HK-2 (cell line): Measurements from ENCODE around the gene SOS1.
"Not testable (repeated sequence)": the region's sequence is repeated elsewhere in the genome, so short reads cannot be mapped to it uniquely, and the experiment has no call there.

Experiments used
- DNase-seq: peaks from one replicate; pipeline ENCODE4 v3.0.0-alpha.2; 2018; ENCODE audit not compliant: unreplicated experiment

The SOS1 gene

DNA sequence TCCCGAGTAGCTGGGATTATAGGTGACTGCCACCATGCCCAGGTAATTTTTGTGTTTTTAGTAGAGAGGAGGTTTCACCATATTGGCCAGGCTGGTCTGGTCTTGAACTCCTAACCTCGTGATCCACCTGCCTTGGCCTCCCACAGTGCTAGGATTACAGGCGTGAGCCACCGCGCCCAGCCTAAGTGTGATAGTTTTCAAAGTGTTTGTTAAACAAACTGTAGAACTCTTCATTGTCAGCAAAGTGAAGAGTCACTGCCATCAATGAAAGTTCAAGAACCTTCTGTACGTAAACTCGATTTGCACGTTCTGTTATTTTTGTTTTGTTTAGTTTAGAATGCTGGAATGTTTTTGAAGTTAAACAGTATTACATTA lies 18.0 kb upstream of the SOS1 start:
- DNase-seq: no peak

DNA sequence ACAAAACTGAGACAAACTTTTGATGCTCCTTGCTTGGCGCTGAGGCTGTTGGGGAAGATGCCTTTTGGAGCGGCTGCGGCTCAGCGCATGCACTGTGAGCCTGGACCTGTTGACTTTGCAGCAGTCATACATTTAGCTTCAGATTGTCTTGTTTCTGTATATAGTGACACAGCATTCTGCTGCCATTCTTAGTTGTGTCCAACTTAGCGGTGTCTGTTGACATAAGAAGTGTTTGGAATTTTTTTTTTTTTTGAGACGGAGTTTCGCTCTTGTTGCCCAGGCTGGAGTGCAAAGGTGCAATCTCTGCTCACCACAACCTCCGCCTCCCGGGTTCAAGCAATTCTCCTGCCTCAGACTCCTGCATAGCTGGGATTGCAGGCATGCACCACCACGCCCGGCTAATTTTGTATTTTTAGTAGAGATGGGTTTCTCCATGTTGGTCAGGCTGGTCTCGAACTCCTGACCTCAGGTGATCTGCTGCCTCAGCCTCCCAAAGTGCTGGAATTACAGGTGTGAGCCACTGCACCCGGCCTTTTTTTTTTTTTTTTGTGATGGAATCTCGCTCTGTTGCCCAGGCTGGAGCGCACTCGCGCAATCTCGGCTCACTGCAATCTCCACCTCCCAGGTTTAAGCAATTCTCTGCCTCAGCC lies 17.5 kb upstream of the SOS1 start:
- DNase-seq: not testable (repeated sequence)

DNA sequence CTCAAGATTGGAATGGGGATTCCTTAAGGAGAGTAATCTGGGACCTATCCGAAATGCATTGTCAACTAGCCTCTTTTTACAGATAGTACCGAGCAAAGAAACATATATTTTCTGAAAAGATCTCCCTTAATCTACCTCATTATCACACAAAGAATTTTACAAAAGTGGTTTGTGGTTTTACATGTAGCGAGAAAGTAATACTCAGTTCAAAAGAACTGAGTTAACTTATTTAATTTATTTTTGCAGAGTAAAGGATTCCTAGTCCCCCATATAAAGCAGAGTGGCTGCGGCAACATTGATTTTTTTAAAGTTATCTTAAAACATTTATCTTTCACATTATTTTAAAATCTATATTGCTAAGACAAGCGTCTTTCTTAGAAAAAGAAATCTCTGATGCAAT lies 15.9 kb upstream of the SOS1 start:
- no peak for DNase-seq

DNA sequence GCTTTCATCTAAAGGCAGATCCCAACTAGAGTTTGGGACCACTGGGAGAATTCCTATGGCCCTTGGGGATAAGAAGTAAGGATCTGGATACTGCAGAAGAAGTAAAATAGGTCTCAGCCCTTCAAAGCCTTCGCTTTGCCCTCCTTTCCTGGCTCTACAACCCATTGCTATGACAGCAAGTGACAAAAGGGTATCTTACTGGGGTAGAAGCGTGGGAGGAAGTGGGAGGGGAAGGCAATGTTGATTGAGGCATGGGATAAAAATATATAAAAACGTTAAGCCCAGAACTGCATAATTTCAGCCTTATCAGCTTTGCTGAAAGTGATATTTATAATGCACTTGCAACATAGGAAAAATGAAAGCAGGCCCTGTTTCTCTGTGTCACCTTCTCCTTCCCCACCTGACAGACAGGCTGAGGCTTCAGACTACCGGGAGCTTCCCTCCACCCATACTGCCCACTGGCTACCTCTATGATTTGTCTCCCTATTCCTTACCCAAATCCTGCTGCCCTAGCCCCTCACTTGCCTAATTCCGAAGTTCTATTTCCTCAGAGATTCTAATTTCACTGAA lies 14.9 kb upstream of the SOS1 start:
- DNase-seq: no peak

DNA sequence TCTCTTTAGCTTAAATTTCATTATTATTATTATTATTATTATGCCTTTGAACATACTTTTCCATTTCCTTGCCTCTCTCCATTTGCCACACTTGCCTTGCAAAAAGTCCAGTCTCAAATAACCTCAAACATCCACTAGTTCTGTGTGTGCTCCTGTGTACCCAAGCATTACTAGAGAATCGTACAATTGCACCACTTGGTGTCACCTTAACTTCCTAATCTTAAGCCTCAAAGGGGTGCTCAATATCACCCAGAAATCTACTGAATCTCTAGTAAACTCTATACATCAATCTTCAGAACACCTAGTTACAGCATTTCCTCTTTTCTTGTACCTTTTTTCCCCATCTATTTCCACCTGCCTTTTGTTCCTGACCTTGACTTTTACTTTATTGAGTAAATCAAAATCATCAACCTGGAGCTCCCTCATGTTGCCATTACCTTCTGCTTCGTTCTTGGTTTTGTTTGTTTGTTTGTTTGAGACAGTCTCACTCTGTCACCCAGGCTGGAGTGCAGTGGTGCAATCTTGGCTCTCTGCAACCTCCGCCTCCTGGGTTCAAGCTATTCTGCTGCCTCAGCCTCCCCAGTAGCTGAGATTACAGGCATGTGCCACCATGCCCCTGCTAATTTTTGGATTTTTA lies 12.5 kb upstream of the SOS1 start:
- DNase-seq: no peak

DNA sequence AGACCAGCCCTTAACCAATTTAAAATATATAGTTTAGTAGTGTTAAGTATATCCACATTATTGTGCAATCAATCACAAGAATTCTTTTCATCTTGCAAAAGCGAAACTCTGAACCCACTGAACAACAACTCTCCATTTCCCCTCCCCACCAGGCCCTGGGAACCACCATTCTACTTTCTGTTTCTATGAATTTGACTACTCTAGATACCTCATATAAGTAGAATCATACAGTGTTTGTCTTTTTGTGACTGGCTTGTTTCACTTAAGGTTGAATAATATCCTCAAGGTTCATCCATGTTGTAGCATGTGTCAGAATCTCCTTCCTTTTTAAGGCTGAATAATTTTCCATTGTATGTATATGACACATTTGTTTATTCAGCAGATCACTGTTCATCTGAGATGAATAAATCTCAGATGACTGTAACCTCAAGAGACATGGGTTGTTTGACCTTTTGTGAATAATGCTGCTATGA lies 8.1 kb upstream of the SOS1 start:
- no peak for DNase-seq

DNA sequence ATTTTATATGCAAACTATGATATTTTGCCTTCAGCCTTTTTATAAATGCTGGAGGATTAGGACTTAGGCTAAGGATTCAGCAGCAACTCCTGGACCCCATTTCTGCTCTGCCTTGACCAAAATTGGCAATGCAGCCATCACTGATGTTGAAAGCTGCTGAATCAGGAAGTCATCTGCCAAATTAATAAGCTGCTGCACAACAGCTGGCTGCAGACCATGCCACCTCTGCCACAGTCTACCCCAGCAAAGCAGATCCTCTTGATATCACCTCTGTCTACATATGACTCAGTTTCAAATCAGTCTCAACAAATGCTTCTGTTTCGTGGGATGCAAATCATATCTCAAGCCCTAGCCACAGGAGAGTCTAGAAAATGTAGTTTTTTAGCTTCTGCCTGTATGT lies 7.1 kb upstream of the SOS1 start:
- no peak for DNase-seq

DNA sequence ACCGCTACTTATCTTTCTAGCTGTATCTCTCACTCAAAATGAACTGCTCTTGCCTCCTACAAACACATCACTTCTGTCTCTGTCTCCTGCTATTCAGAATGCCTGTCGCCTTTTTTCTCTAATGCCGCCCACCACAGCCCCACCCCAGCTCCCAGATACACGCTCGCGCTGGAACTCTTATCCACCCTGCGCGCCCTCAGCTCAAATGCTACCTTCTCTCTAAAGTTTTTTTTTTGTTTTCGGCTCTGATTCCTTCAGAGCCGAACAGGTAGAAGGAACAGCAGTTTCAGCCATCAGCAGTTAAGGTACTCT lies 3.9 kb upstream of the SOS1 start:
- no peak for DNase-seq

DNA sequence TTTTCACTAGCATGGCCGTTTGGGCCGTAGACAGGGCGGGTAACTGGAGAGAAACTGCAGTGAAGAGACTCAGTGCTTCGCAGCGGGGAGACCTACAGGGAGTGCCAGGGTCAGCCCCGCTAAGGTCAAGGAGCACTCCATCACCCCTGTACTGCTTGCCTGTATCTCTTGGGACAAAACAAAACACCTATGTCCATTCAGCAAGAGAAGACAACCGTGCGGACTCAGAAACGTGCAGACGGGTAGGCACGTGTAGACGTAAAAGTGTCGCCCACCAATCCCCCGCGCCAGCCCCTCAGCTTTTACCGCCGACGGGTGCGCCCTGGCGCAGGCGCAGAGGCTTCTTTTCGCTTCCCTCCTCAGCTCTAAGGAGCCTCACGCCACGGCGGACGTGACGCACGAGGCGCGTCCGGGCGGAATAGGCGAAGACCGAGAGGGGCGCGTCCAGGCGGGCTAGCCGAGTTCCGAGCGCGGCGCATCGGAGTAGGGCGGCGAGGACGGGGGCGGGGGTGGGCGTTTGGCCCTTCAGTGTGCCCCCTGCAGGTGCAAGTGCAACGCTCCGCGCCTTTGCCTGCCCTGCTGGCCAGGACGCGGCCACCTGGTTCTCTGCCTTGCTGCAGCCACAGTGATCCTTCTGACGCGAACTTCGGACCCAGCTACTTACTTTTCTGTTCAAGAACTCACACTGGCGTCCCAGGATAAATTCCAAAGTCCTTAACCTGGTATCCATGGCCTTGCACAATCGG lies 3.3 kb upstream of the SOS1 start:
- DNase-seq: peak; percentile 97

DNA sequence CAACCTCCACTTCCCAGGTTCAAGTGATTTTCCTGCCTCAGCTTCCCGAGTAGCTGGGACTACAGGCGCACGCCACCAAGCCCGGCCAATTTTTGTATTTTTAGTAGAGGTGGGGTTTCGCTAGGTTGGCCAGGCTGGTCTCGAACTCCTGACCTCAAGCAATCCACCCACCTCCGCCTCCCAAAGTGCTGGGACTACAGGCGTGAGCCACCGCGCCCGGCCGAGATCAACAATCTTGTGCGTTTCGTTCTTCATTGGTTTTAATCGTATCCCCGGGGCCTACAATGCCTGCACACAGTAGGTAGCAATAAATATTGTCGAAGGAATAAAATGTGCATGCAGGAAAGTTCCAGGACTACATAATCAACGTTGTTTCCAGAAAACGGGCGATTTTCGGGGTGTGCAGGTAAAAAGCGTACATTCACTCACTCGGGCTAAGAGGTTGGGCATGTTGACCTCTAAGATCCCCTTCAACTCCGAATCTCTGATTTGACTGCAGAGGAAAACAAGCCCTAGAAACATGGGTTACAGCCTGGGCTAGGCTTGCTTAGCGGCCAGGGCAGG lies 2.7 kb upstream of the SOS1 start:
- no peak for DNase-seq

DNA sequence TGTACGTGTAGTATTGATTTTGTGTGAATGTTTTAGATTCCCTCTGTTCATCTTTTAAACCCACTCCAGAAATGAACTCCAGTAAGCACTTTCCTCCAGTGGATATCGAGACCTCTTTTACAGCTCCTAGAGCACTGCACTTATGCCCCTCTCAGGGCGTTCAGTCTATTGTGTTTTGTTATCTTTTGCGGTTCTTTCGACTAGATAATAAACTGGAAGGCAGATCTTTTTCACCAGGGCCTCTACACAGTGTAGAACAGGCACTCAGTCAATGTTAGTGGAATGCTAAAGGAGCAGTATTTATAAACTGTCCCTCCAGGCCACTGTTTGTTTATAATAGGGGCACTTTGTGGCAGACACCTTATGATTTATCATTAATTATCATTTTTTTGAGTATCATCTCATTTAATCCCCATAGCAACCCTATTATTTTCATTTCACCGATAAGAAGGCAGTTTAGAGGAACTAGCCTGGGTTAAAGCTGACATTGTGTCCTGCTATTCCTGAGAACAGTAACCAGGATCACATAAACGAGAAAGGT lies 742 bp upstream of the SOS1 start:
- no peak for DNase-seq

DNA sequence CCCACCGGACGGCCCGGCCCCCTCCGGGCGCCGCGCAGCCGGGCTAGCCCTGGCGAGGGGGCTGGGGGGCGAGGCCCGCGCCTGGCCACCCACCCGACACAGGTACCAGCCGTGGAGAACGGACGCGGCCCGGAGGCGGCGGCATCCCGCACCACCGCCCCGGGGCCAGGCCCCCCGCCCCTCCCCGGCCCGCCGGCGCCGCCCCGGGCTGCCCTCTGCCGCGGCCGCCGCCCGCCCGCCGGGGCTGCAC lies 405 bp downstream of the SOS1 start:
- no peak for DNase-seq

DNA sequence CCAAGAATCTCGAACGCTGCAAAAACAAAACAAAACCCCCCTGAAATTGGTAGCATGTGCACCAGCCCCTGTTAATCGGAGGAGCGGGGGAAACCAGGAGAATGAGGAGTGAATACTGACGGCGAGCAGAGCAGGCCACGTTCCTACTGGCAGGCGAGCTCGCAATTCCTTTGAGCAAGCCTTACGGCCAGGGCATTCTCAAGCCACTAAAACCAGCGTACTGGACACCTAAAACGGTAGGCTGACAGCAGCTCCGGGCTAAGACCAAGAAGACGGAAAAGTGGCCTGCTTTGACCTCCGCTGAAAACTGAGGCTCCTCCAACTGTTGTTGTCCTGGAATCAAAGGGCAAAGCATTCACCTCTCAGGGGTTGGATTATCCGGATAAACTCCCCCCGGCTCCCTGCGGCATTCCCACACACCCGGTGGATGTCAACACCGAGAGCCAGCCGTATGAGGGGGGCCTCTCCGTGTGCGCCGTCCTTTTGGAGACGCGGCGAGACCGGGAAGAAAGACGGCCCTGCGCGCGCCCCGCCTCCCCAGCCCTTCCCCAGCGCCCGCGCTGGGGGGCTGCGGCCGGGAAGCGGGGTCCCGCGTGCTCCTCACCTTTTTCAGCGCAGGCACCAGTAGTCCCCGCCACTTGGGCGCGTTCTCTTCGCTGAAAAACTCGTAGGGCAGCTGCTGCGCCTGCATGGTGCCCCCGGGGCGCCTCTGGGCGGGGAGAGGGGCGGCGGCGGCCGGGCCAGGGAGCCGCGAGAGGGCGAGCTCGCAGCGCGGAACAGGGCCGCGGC lies 925 bp downstream of the SOS1 start:
- peak; percentile 54 for DNase-seq

DNA sequence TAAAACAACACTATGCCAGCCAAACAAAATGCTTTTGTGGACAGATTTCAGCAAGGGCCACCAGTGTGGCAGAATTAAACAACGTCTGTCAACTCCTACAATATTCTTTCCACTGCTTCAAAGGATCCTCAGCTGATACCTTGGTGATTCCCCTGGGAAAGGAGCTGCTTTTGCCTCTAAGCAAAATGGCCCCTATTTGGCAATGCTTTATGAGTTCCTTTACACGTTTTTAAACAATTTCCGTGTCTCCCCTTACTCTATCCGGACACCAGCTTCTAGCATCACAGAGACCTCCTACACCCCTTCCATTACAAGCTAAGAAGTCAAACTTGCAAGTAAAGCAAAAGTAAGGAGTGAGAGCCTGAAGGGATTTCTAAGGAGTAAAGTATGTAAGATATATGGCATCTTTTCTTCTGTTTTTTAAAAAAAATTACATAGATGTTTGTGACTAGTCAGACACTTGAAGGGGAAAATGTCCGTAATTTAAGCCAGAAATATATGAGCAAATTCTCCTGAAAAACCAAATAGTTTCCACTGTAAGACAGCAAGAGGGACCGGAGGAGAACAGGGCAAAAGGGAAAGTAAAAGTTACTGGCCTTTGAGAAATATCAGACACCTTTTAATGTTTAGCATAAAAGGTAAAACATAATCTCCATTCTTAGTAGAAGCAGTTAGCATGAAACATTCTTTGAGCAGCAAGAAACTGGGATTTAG lies 1.9 kb downstream of the SOS1 start:
- DNase-seq: no peak

DNA sequence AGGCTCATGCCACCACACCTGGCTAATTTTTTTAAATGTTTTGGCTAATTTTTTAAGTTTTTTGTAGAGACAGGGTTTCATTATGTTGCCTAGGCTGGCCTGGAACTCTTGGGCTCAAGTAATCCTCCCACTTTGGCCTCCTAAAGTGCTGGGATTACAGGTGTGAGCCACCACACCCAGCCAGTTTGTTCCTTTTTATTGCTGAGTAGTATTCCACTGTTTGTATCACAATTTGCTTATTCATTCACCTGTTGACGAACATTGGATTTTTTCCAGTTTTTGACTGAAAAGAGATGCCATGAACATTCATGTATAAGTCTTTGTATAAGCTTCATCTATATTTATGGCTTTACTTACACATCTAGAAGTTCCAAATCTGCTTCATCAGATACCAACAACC lies 5.3 kb downstream of the SOS1 start:
- no peak for DNase-seq

DNA sequence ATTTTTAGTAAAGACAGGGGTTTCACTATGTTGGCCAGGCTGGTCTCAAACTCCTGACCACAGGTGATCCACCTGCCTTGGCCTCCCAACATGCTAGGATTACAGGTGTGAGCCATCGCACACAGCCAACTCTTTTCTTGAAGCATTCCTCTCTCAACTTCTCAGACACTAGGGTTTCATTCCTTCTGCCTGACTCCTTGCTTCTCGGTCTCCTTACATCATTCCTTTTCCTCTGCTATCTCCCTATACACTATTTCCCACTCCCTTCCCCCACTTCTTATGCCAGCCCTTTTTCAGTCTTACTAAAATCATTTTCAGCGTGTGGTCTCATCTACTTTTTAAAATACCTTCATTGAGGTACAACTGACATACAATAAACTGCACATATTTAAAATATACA lies 6.1 kb downstream of the SOS1 start:
- no peak for DNase-seq

DNA sequence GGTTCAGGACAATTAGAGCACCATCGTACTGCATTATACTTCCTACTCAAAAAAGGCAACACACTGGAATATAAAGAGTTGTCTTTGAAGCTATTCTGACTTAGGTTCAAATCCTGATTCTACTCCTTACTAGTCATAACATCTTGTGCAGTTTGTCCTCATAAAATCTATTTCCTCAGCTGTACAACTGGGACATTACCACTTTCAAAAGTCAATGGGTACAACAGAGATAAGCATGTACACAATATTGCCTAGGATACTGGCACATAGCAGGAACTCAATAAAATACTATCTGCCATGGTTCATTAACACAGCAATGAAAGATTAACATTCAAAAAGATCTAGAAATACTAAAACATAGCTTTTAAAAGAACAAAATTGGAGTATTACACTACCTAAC lies 11.3 kb downstream of the SOS1 start:
- no peak for DNase-seq

DNA sequence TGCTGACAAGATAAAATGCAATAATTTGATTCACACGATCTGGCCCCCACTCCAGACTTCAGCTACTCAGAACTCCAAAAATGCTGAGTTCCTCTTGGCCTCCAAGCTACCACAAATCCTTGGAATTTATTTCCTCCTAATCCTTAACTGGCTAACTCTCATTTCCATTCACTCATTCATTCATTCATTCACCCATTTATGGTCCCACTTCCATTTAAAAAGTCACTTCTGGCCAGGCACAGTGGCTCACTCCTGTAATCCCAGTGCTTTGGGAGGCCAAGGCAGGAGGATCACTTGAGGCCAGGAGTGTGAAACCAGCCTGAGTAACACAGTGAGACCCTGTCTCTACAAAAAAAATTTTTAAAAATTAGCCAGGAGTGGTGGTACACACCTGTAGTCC lies 12.5 kb downstream of the SOS1 start:
- DNase-seq: no peak

DNA sequence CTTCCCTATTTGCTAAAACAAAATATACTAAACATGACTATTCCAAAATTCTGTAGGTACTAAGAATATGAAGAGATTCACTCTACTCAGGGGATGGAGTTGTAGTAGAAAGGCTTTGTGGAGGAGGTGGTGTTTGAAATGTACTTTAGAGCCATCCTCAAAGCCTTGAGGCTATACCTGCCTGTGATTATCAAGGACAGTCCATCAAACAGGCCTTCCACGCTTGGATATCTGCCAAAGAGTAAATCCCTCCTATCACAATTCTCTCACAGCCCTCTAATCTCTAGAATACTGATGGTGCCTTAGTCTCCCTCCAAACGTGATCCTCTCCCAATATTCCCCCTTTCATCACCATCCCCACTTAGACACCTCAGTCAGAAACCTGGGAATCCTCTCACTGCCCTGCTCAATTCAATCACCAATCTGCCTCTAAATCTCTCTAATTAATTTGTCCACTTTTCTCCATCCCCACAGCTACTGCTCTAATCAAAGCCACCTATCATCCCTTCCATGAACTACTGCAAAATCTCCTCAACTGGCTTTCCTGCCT lies 13.1 kb downstream of the SOS1 start:
- no peak for DNase-seq

DNA sequence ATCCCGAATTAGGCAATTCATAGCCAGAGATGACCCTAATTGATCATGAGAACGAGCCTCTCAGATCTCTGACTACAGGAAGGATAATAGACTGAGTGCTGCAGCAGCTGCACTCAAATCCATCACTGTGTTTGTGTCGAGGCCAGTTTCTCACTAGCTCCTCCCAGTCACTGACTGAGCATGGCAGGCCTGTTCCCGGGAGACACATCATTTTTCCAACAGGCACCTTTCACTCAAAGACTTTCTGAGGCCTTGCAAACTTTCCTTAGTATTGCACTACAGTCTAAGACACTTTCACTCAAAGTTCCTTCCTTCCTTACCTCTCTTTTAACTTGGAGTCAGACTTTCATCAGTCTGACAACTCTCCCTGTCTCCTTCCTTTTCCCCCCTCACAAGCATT lies 13.7 kb downstream of the SOS1 start:
- DNase-seq: no peak
